Glutamatergic neuron (in vitro differentiated cells): Measurements from ENCODE around the gene NASP. TPM values are rescaled to one million over a fixed set of nuclear protein-coding genes. Genes with fewer than 3 reads are reported as not detected.

Source experiments
- DNase-seq: peaks from one replicate; pipeline ENCODE4 v3.0.0; 2022
- H3K27ac Mint-ChIP-seq: one replicate; pipeline ENCODE4 v1.8.0; 2020; ENCODE audit warnings: mild to moderate bottlenecking, mixed read lengths, inconsistent platforms; ENCODE audit not compliant: unreplicated experiment
- H3K27me3 Mint-ChIP-seq: one replicate; pipeline ENCODE4 v1.8.0; 2020; ENCODE audit warnings: mild to moderate bottlenecking, moderate library complexity, mixed read lengths, inconsistent platforms; ENCODE audit not compliant: unreplicated experiment
- H3K36me3 Mint-ChIP-seq: one replicate; pipeline ENCODE4 v1.8.0; 2020; ENCODE audit warnings: mild to moderate bottlenecking, mixed read lengths, inconsistent platforms; ENCODE audit not compliant: unreplicated experiment
- H3K4me1 Mint-ChIP-seq: one replicate; pipeline ENCODE4 v1.8.0; 2020; ENCODE audit warnings: mild to moderate bottlenecking, low read depth, mixed read lengths, inconsistent platforms; ENCODE audit not compliant: unreplicated experiment
- H3K4me3 Mint-ChIP-seq: one replicate; pipeline ENCODE4 v1.8.0; 2020; ENCODE audit warnings: mild to moderate bottlenecking, mixed read lengths, inconsistent platforms; ENCODE audit not compliant: unreplicated experiment
- H3K9me3 Mint-ChIP-seq: one replicate; pipeline ENCODE4 v1.8.0; 2020; ENCODE audit warnings: mild to moderate bottlenecking, moderate library complexity, mixed read lengths, inconsistent platforms; ENCODE audit not compliant: unreplicated experiment
- total RNA-seq: library from RNA; stranded (reverse); fragmentation: NEBNext Ultra II Directional; extraction: Animal tissue kit (Norgen Biotek cat#: 25700); gene quantifications from one replicate; pipeline ENCODE4 v1.2.1, GENCODE V29; 2021; ENCODE audit not compliant: unreplicated experiment
- TF ChIP-seq, protein P1 (sequence below): fragments of 200-600 bp; sonication (generic); IDR thresholded peaks from one replicate; pipeline ENCODE4 v1.5.0; 2021; ENCODE audit not compliant: partially characterized antibody, unreplicated experiment

The NASP gene
- total RNA-seq, 1 donor from 2014 or later: 139 TPM

DNA sequence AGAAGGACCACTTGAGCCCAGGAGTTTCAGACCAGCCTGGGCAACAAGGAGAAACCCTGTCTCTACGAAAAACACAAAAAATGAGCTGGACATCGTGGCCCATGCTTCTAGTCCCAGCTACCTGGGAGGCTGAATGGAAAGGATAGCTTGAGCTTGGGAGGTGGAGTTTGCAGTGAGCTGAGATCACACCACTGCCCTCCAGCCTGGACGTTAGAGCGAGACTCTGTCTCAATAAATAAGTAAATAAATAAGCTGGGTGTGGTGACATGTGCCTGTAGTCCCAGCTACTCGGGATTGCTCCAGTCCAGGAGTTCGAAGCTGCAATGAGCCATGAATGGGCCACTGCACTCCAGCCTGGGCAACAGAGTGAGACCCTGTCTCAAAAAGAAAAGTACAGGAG, 29.6 kb upstream of the NASP start:
- no peaks in the 10 kb centered on the region for H3K36me3 Mint-ChIP-seq

DNA sequence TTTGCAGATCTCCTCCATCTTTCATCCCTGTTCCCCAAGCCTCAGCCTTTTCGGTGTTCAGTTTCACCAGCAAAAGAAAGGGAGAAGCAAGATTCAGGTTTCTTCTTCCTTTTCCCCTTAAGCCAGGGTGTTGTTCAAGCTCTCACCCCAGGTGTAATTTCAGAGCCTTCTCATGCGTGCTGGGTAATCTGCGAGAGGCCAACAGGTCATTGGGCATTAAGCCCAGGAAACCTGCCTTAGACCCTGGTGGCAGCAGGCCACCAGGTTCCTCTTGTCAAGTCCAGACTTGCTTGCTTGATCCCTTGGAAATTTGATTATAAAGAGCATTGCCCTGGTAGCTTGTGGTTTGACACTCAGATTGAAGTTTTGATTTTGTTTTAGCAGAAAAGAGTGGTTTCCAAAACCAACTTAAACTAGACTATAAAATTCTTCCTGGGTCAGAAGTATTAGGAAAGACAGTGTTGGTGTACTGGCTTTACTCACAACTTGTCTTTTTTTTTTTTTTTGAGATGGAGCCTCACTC, 26.4 kb upstream of the NASP start:
- H3K4me1 Mint-ChIP-seq: peaks cover 5% of the 10 kb centered on the region
- TF ChIP-seq, protein P1, sequence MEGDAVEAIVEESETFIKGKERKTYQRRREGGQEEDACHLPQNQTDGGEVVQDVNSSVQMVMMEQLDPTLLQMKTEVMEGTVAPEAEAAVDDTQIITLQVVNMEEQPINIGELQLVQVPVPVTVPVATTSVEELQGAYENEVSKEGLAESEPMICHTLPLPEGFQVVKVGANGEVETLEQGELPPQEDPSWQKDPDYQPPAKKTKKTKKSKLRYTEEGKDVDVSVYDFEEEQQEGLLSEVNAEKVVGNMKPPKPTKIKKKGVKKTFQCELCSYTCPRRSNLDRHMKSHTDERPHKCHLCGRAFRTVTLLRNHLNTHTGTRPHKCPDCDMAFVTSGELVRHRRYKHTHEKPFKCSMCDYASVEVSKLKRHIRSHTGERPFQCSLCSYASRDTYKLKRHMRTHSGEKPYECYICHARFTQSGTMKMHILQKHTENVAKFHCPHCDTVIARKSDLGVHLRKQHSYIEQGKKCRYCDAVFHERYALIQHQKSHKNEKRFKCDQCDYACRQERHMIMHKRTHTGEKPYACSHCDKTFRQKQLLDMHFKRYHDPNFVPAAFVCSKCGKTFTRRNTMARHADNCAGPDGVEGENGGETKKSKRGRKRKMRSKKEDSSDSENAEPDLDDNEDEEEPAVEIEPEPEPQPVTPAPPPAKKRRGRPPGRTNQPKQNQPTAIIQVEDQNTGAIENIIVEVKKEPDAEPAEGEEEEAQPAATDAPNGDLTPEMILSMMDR: no peak
- H3K9me3 Mint-ChIP-seq: peaks cover 4% of the 10 kb centered on the region
- H3K27me3 Mint-ChIP-seq: no peaks in the 10 kb centered on the region
- H3K4me3 Mint-ChIP-seq: no peak overlapping the region
- H3K36me3 Mint-ChIP-seq: no peaks in the 10 kb centered on the region
- no peak for DNase-seq
- H3K27ac Mint-ChIP-seq: no peak overlapping the region

More for the DNA sequence above, 29.6 kb upstream of the NASP start:
- peaks cover 4% of the 10 kb centered on the region for H3K9me3 Mint-ChIP-seq
- peaks cover 6% of the 10 kb centered on the region for H3K27me3 Mint-ChIP-seq
- no peak for DNase-seq
- TF ChIP-seq, protein P1: no peak
- H3K4me1 Mint-ChIP-seq: peaks cover 12% of the 10 kb centered on the region
- H3K27ac Mint-ChIP-seq: no peak overlapping the region
- H3K4me3 Mint-ChIP-seq: no peak overlapping the region

DNA sequence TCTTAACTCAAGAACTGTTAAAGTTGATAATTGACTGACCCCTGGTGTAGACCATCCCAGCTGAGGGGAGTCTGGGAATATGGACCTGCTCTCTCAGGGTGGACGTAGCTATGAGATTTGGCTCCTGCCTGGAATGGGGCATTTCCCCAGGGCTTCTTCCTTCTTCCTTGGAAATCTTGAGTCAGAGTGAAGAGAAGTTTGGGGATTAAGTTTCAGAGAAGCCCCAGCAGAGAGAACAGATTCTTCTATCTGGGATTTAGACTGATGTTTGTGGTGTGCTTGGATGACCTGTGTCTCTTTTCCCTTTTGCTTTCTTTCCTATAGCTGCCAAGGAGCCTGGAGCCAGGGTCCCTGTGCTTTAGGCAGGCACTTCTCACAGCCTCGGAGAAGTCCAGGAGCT, 20.0 kb upstream of the NASP start:
- Mint-ChIP-seq H3K4me3 (no peak overlapping the region), H3K27ac (no peak overlapping the region)

DNA sequence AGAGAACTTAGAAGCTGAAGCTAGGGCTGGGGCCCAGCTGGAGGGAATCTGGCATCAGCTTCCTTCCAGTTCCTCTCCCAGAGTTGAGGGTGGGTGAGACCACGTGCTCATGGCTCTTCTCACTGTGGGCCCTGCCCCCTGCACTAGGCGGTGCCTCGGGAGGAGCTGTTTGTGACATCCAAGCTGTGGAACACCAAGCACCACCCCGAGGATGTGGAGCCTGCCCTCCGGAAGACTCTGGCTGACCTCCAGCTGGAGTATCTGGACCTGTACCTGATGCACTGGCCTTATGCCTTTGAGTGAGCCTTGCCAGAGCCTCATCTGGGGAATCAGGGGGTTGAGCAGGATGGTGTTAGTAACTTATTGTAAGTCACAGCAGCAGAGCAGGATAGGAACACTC, 17.1 kb upstream of the NASP start:
- TF ChIP-seq, protein P1: no peak
- Mint-ChIP-seq H3K27ac (no peak overlapping the region), H3K27me3 (peaks cover 3% of the 10 kb centered on the region), H3K9me3 (peaks cover 4% of the 10 kb centered on the region), H3K36me3 (no peaks in the 10 kb centered on the region), H3K4me3 (no peak overlapping the region), H3K4me1 (peaks cover 1% of the 10 kb centered on the region)
- no peak for DNase-seq

More for the DNA sequence above, 20.0 kb upstream of the NASP start:
- Mint-ChIP-seq H3K9me3 (peaks cover 4% of the 10 kb centered on the region), H3K36me3 (no peaks in the 10 kb centered on the region), H3K27me3 (peaks cover 3% of the 10 kb centered on the region), H3K4me1 (no peaks in the 10 kb centered on the region)
- TF ChIP-seq, protein P1: no peak
- DNase-seq: no peak

DNA sequence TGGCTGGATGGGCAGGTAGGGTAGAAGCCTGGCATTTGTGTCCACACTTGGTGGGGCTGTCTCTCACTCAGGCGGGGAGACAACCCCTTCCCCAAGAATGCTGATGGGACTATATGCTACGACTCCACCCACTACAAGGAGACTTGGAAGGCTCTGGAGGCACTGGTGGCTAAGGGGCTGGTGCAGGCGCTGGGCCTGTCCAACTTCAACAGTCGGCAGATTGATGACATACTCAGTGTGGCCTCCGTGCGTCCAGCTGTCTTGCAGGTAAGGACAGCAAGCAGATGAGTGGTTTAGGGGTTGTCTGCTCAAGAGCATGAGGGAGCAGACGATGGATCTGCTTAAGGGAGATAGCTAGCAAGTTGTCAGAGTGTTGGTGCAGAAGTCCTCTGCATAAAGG, 15.9 kb upstream of the NASP start:
- DNase-seq: no peak
- Mint-ChIP-seq H3K9me3 (peaks cover 4% of the 10 kb centered on the region), H3K27me3 (peaks cover 4% of the 10 kb centered on the region), H3K36me3 (no peaks in the 10 kb centered on the region), H3K4me1 (peaks cover 1% of the 10 kb centered on the region), H3K27ac (no peak overlapping the region), H3K4me3 (no peak overlapping the region)
- TF ChIP-seq, protein P1: no peak
